Measurements from ENCODE around the gene RTP5. TPM values are rescaled to one million over a fixed set of nuclear protein-coding genes. Genes with fewer than 3 reads are reported as not detected.

Gene RTP5
- total RNA-seq, 1 experiment from 2014 or later = not detected

DNA sequence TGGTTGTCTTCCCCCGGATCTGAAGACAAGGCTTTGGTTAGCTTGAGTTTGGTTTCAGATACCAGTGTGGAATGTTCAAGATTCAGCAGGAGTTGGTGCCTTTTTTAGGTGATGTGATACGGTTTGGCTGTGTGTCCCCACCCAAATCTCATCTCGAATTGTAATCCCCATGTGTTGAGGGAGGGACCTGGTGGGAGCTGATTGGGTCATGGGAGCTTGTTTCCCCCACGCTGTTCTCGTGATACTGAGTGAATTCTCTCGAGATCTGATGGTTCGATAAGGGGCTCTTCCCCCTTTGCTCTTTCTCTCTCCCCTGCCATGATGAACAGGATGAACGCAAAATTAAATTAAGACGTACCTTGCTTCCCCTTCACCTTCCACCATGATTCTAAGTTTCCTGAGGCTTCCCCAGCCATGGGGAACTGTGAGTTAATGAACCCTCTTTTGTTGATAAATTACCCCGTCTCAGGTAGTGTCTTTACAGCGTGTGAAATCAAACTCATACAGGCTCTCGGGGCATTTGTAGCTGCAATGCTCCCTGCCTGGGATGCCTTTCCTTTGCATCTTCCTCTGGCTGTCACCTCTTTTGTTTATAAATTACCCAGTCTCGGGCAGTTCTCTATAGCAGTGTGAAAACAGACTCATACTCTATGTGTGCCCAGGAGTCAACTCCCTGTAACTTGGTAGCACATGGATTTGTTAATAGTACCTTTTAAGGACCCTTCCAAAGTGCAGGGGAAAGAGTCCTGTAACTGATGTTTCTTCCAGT lies 32.1 kb upstream of the RTP5 start:
- H3K36me3 ChIP-seq (ENCODE audit: insufficient read depth, low read length, poor library complexity, severe bottlenecking) = no peaks in the 10 kb centered on the region
- no peak overlapping the region for H3K4me3 ChIP-seq (ENCODE audit: low read depth, low read length, poor library complexity, severe bottlenecking)
- no TSS peak for BruUV-seq (replicated peaks)
- ChIA-PET CTCF (no interaction called here), POLR2A (ENCODE audit: low non-redundant PET) (no interaction called here)
- H3K27me3 ChIP-seq (replicated peaks; ENCODE audit: insufficient read depth, low read depth, low read length, poor library complexity) = no peaks in the 10 kb centered on the region
- peaks cover 26% of the 10 kb centered on the region for H3K4me1 ChIP-seq (ENCODE audit: insufficient read depth, low read length, poor library complexity, severe bottlenecking)
- H3K9me3 ChIP-seq (ENCODE audit: low read depth, low read length, poor library complexity, severe bottlenecking) = peaks cover 3% of the 10 kb centered on the region
- no peak for DNase-seq (ENCODE audit: low spot score)
- H3K27ac ChIP-seq (ENCODE audit: low read depth, low read length, poor library complexity, severe bottlenecking) = no peak overlapping the region
- TF ChIP-seq, protein P1, sequence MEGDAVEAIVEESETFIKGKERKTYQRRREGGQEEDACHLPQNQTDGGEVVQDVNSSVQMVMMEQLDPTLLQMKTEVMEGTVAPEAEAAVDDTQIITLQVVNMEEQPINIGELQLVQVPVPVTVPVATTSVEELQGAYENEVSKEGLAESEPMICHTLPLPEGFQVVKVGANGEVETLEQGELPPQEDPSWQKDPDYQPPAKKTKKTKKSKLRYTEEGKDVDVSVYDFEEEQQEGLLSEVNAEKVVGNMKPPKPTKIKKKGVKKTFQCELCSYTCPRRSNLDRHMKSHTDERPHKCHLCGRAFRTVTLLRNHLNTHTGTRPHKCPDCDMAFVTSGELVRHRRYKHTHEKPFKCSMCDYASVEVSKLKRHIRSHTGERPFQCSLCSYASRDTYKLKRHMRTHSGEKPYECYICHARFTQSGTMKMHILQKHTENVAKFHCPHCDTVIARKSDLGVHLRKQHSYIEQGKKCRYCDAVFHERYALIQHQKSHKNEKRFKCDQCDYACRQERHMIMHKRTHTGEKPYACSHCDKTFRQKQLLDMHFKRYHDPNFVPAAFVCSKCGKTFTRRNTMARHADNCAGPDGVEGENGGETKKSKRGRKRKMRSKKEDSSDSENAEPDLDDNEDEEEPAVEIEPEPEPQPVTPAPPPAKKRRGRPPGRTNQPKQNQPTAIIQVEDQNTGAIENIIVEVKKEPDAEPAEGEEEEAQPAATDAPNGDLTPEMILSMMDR (conservative IDR thresholded peaks at IDR 0.05; ENCODE audit: low read depth, low read length) = no peak
- no peak for TF ChIP-seq EZH2 (IDR thresholded peaks at IDR 0.05; ENCODE audit: borderline replicate concordance, low read depth, low read length, poor library complexity, severe bottlenecking)
- intact Hi-C loops (cut with micrococcal nuclease; ENCODE audit: unreplicated experiment) = no loop called here

DNA sequence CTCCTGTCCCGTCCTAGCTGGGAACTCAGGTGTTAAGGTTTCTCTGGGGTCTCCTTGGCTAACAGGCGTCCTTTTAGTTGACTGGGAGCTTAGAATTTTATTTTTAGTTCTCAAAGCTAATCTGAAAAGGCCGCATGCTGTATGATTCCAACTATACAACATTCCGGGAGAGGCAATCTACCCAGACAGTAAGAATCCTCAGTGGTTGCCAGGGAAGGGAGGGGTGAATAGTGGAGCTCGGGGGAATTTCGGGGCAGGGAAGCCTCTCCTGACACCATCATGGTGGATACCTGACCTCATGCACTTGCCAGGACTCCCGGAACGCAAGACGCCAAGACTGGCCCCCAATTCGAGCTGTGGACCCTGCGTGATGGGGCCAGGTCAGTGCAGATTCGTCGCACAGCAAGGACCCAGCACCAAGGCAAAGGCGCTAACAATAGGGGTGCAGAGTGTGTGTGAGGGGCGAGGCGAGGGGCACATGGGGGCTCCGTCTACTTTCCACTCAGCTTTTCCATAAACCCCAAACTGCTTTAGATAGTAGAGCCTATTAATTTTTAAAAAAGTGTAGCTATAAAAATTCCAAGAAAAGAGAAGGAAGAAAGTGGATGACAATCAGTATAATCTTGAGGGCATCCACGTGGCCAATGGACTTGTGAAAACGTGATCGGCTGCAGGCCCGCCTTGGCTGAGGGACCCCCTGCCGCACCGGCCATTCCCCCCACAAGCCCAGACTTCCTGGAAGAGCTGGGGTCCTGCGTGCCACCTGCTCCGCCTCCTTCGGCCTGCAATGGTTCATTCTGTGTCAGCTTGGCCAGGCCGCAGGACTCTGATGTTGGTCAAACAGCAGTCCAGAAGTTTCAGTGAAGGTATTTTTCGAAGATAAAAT lies 28.1 kb upstream of the RTP5 start:
- POLR2A ChIA-PET (ENCODE audit: low non-redundant PET) = no interaction called here

DNA sequence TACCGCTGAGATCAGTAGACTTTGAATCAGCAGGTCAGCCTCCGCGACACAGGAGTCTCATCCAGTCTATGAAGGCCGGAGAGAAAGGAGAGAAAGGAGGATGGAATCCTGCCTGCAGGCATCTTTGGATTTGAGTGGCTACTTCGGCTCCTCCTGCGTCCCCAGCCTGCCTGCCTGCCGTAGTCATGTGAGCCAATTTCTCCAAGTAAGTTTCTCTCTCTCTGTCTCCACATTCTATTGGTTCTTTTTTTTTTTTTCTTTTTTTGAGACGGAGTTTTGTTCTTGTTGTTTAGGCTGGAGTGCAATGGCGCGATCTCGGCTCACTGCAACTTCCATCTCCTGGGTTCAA lies 27.5 kb upstream of the RTP5 start:
- CTCF ChIA-PET = no interaction called here
- intact Hi-C loops (cut with micrococcal nuclease; ENCODE audit: unreplicated experiment) = no loop called here
- POLR2A ChIA-PET (ENCODE audit: low non-redundant PET) = no interaction called here
- Histone ChIP-seq H3K4me1 (ENCODE audit: insufficient read depth, low read length, poor library complexity, severe bottlenecking) (peaks cover 14% of the 10 kb centered on the region), H3K9me3 (ENCODE audit: low read depth, low read length, poor library complexity, severe bottlenecking) (no peaks in the 10 kb centered on the region), H3K27me3 (replicated peaks; ENCODE audit: insufficient read depth, low read depth, low read length, poor library complexity) (no peaks in the 10 kb centered on the region), H3K4me3 (ENCODE audit: low read depth, low read length, poor library complexity, severe bottlenecking) (no peak overlapping the region), H3K36me3 (ENCODE audit: insufficient read depth, low read length, poor library complexity, severe bottlenecking) (no peaks in the 10 kb centered on the region), H3K27ac (ENCODE audit: low read depth, low read length, poor library complexity, severe bottlenecking) (peak overlapping the region; percentile 54)
- BruUV-seq (replicated peaks) = no TSS peak
- no peak for DNase-seq (ENCODE audit: low spot score)
- TF ChIP-seq, protein P1 (conservative IDR thresholded peaks at IDR 0.05; ENCODE audit: low read depth, low read length) = no peak
- no peak for TF ChIP-seq EZH2 (IDR thresholded peaks at IDR 0.05; ENCODE audit: borderline replicate concordance, low read depth, low read length, poor library complexity, severe bottlenecking)

More for the DNA sequence above, 28.1 kb upstream of the RTP5 start:
- Histone ChIP-seq H3K4me1 (ENCODE audit: insufficient read depth, low read length, poor library complexity, severe bottlenecking) (peaks cover 14% of the 10 kb centered on the region), H3K27ac (ENCODE audit: low read depth, low read length, poor library complexity, severe bottlenecking) (peak overlapping the region; percentile 54), H3K36me3 (ENCODE audit: insufficient read depth, low read length, poor library complexity, severe bottlenecking) (no peaks in the 10 kb centered on the region), H3K9me3 (ENCODE audit: low read depth, low read length, poor library complexity, severe bottlenecking) (no peaks in the 10 kb centered on the region), H3K27me3 (replicated peaks; ENCODE audit: insufficient read depth, low read depth, low read length, poor library complexity) (no peaks in the 10 kb centered on the region), H3K4me3 (ENCODE audit: low read depth, low read length, poor library complexity, severe bottlenecking) (no peak overlapping the region)
- no peak for TF ChIP-seq EZH2 (IDR thresholded peaks at IDR 0.05; ENCODE audit: borderline replicate concordance, low read depth, low read length, poor library complexity, severe bottlenecking)
- TF ChIP-seq, protein P1 (conservative IDR thresholded peaks at IDR 0.05; ENCODE audit: low read depth, low read length) = no peak
- no TSS peak for BruUV-seq (replicated peaks)
- CTCF ChIA-PET = no interaction called here
- intact Hi-C loops (cut with micrococcal nuclease; ENCODE audit: unreplicated experiment) = no loop called here
- no peak for DNase-seq (ENCODE audit: low spot score)
